HCT116 (cell line): ENCODE measurements around the gene ZNF579. TPM values are rescaled to one million over a fixed set of nuclear protein-coding genes. Genes with fewer than 3 reads are reported as not detected.

Experiments
- ATAC-seq: fragments of 200-7000 bp; cut with Tn5 transposase; 2 replicates; pipeline ENCODE4 v1.9.1; 2020; ENCODE audit warnings: mild to moderate bottlenecking, moderate library complexity
- BruUV-seq: library from RNA; stranded (reverse); fragments of 400-500 nt; replicated peaks from 2 replicates; lab custom pipeline; 2021; lab: Mats Ljungman, UMichigan
- CTCF ChIA-PET: fragments of 300-600 bp; sonication (Branson Sonifier 250); formaldehyde crosslinking; loops from one replicate; lab custom pipeline; 2021; ENCODE audit warnings: antibody characterized with exemption; lab: Charles Lee
- POLR2A ChIA-PET: fragments of 300-600, 350-600 bp; sonication (Branson Sonifier 250); formaldehyde crosslinking; loops from one replicate; lab custom pipeline; 2021; ENCODE audit warnings: antibody characterized with exemption; lab: Charles Lee
- RAD21 ChIA-PET, 2 experiments: fragments of 300-600 bp; sonication (Branson Sonifier 250); formaldehyde crosslinking; loops; one replicate each; lab custom pipeline; 2023; ENCODE audit warnings: low total read pairs in 2 of 2; ENCODE audit not compliant: uncharacterized antibody in 2 of 2, unreplicated experiment in 2 of 2, low non-redundant PET in 1 of 2; lab: Charles Lee
- DNase-seq: peaks from one replicate; pipeline ENCODE4 v3.0.0-alpha.2; 2010; ENCODE audit warnings: low read depth, low spot score
- H2AFZ ChIP-seq: fragments of 200-600 bp; shearing (Covaris generic), sonication (generic); 2 replicates; pipeline ENCODE4 v1.6.1; 2017; ENCODE audit warnings: low read depth, mixed run types, mixed read lengths, antibody characterized with exemption, low read length; ENCODE audit not compliant: poor library complexity, severe bottlenecking
- H3K27ac ChIP-seq: 2 replicates; pipeline ENCODE4 v1.5.1; 2012; ENCODE audit warnings: low read depth, low read length
- H3K27me3 ChIP-seq: fragments of 200-600 bp; sonication (generic); 2 replicates; pipeline ENCODE4 v1.6.1; 2016; ENCODE audit warnings: mixed run types, low read length, mixed read lengths; ENCODE audit not compliant: insufficient read depth
- H3K36me3 ChIP-seq, 2 experiments: fragments of 200-500 bp in 1 of 2; fragments of 200-600 bp in 1 of 2; sonication (Bioruptor generic) in 1 of 2; sonication (generic) in 1 of 2; 2 replicates each; pipeline versions ENCODE4 v1.5.1 to v1.6.1; 2014 to 2016; ENCODE audit warnings: low read length in 2 of 2, inconsistent platforms in 1 of 2, mixed read lengths in 1 of 2, mixed run types in 1 of 2; ENCODE audit not compliant: insufficient read depth in 2 of 2, control insufficient read depth in 1 of 2
- H3K4me1 ChIP-seq, 2 experiments: fragments of 200-600 bp in 1 of 2; sonication (generic) in 1 of 2; 2 replicates each; pipeline versions ENCODE4 v1.5.1 to v1.6.1; 2012 to 2017; ENCODE audit warnings: low read length in 2 of 2, inconsistent platforms in 1 of 2, mild to moderate bottlenecking in 1 of 2, mixed read lengths in 1 of 2, mixed run types in 1 of 2, moderate library complexity in 1 of 2; ENCODE audit not compliant: insufficient read depth in 2 of 2, control insufficient read depth in 1 of 2
- H3K4me2 ChIP-seq: fragments of 200-600 bp; sonication (generic); 2 replicates; pipeline ENCODE4 v1.6.1; 2017; ENCODE audit warnings: mixed run types, low read length, mixed read lengths
- H3K4me3 ChIP-seq, 2 experiments: fragments of 200-600 bp in 1 of 2; sonication (generic) in 1 of 2; replicated peaks in 1 of 2; 2 replicates each; pipeline ENCODE4 v1.5.1; 2011 to 2016; ENCODE audit warnings: low read length in 2 of 2, control low read depth in 1 of 2, low read depth in 1 of 2, mild to moderate bottlenecking in 1 of 2, mixed read lengths in 1 of 2, mixed run types in 1 of 2
- H3K79me2 ChIP-seq: fragments of 200-600 bp; sonication (generic); 2 replicates; pipeline ENCODE4 v1.6.1; 2017; ENCODE audit warnings: mild to moderate bottlenecking, mixed run types, low read length, moderate library complexity, mixed read lengths; ENCODE audit not compliant: insufficient read depth
- H3K9ac ChIP-seq: fragments of 200-600 bp; sonication (generic); 2 replicates; pipeline ENCODE4 v1.6.1; 2016; ENCODE audit warnings: low read length, mixed read lengths
- H3K9me2 ChIP-seq: fragments of 200-600 bp; sonication (generic), shearing (Covaris generic); 2 replicates; pipeline ENCODE4 v1.6.1; 2017; ENCODE audit warnings: mixed run types, mild to moderate bottlenecking, moderate library complexity; ENCODE audit not compliant: insufficient read depth
- H3K9me3 ChIP-seq, 2 experiments: fragments of 200-500 bp in 1 of 2; fragments of 200-600 bp in 1 of 2; sonication (Bioruptor generic) in 1 of 2; sonication (generic) in 1 of 2; 2 replicates each; pipeline ENCODE4 v1.6.1; 2014 to 2017; ENCODE audit warnings: low read length in 2 of 2, mixed read lengths in 2 of 2, inconsistent platforms in 1 of 2, low read depth in 1 of 2, mild to moderate bottlenecking in 1 of 2, mixed run types in 1 of 2, moderate library complexity in 1 of 2; ENCODE audit not compliant: control insufficient read depth in 1 of 2, insufficient read depth in 1 of 2
- H4K20me1 ChIP-seq: fragments of 200-600 bp; sonication (generic), shearing (Covaris generic); 2 replicates; pipeline ENCODE4 v1.6.1; 2017; ENCODE audit warnings: mixed run types, mild to moderate bottlenecking, moderate library complexity; ENCODE audit not compliant: insufficient read depth
- ATF3 ChIP-seq: IDR thresholded peaks from 2 replicates; pipeline ENCODE4 v1.6.1; 2012
- CBX3 ChIP-seq: IDR thresholded peaks from 2 replicates; pipeline ENCODE4 v1.6.1; 2012; ENCODE audit warnings: low read depth
- CEBPB ChIP-seq: IDR thresholded peaks from 2 replicates; pipeline ENCODE4 v1.6.1; 2012; ENCODE audit warnings: low read depth
- CTCF ChIP-seq, 3 experiments: fragments of 200-600 bp in 1 of 3; sonication (generic) in 1 of 3; IDR thresholded peaks in 2 of 3; conservative IDR thresholded peaks in 1 of 3; 2 replicates each; pipeline ENCODE4 v1.5.1; 2012 to 2017; ENCODE audit warnings: low read depth in 2 of 3, low read length in 2 of 3, antibody characterized with exemption in 1 of 3, borderline replicate concordance in 1 of 3, control low read depth in 1 of 3, mild to moderate bottlenecking in 1 of 3, mixed read lengths in 1 of 3, mixed run types in 1 of 3, moderate library complexity in 1 of 3; ENCODE audit not compliant: insufficient read depth in 1 of 3
- EGR1 ChIP-seq: IDR thresholded peaks from 2 replicates; pipeline ENCODE4 v1.6.1; 2012; ENCODE audit warnings: low read depth
- EZH2 ChIP-seq: fragments of 200-600 bp; sonication (generic); IDR thresholded peaks from 2 replicates; pipeline ENCODE4 v1.6.1; 2017; ENCODE audit warnings: antibody characterized with exemption, mixed run types
- EZH2phosphoT487 ChIP-seq: fragments of 200-600 bp; IDR thresholded peaks from 2 replicates; pipeline ENCODE4 v1.6.1; 2018; ENCODE audit warnings: antibody characterized with exemption, borderline replicate concordance
- JUND ChIP-seq: IDR thresholded peaks from 2 replicates; pipeline ENCODE4 v1.6.1; 2012
- POLR2A ChIP-seq: IDR thresholded peaks from 2 replicates; pipeline ENCODE4 v1.7.0; 2011; ENCODE audit warnings: borderline replicate concordance; ENCODE audit not compliant: insufficient read depth, insufficient read length; ENCODE audit errors: extremely low read depth
- POLR2AphosphoS5 ChIP-seq: IDR thresholded peaks from 2 replicates; pipeline ENCODE4 v1.6.1; 2011; ENCODE audit warnings: mild to moderate bottlenecking, low read depth, low read length, moderate library complexity
- RAD21 ChIP-seq: IDR thresholded peaks from 2 replicates; pipeline ENCODE4 v1.6.1; 2012; ENCODE audit warnings: low read depth, mild to moderate bottlenecking
- SIN3A ChIP-seq: IDR thresholded peaks from 2 replicates; pipeline ENCODE4 v1.6.1; 2012; ENCODE audit warnings: low read depth
- SRF ChIP-seq: IDR thresholded peaks from 2 replicates; pipeline ENCODE4 v1.6.1; 2012; ENCODE audit warnings: low read depth
- TCF7L2 ChIP-seq: IDR thresholded peaks from 2 replicates; pipeline ENCODE4 v1.7.0; 2011; ENCODE audit warnings: borderline replicate concordance, inconsistent platforms; ENCODE audit not compliant: insufficient read depth, insufficient read length; ENCODE audit errors: extremely low read depth
- YY1 ChIP-seq: IDR thresholded peaks from 2 replicates; pipeline ENCODE4 v1.6.1; 2011; ENCODE audit warnings: low read length, low read depth, moderate library complexity, mild to moderate bottlenecking; ENCODE audit not compliant: insufficient replicate concordance; ENCODE audit errors: extremely low read depth
- ZFX ChIP-seq: fragments of 450-650 bp; IDR thresholded peaks from 2 replicates; pipeline ENCODE4 v1.6.1; 2017
- intact Hi-C: fragments of 100-400 bp; cut with micrococcal nuclease; formaldehyde crosslinking; loops from 2 replicates; pipeline ENCODE4 v1.10.0; 2022
- total RNA-seq: library from RNA; stranded (reverse); gene quantifications from one replicate; pipeline ENCODE4 v1.2.1, GENCODE V29; 2021; ENCODE audit not compliant: unreplicated experiment
- TF ChIP-seq, protein P1 (sequence below): IDR thresholded peaks from 2 replicates; pipeline ENCODE4 v1.6.1; 2012
- TF ChIP-seq, protein P2 (sequence below): IDR thresholded peaks from 2 replicates; pipeline ENCODE4 v1.6.1; 2011; ENCODE audit warnings: mild to moderate bottlenecking, low read length, moderate library complexity; ENCODE audit not compliant: insufficient replicate concordance; ENCODE audit errors: extremely low read depth

Gene ZNF579
- total RNA-seq, 1 experiment from 2014 or later, result 24.1 TPM

GRCh38 chr19:55528030-55528803 is 52.4 kb downstream of the ZNF579 start:
- DNase-seq (no peak), ATAC-seq (no peak)
- CTCF ChIA-PET, result no interaction called here
- no peaks in the 10 kb centered on the region for H3K27me3 ChIP-seq
- no peak overlapping the region for H3K4me2 ChIP-seq
- no peaks in the 10 kb centered on the region for H3K79me2 ChIP-seq
- RAD21 ChIA-PET, result no interaction called here
- POLR2A ChIA-PET, result no interaction called here
- H3K9ac ChIP-seq, result no peak overlapping the region
- H3K4me3 ChIP-seq, result no peak overlapping the region
- TF ChIP-seq SRF (no peak), ZFX (no peak), CEBPB (no peak), ATF3 (no peak), CBX3 (no peak), EZH2phosphoT487 (no peak), CTCF (IDR thresholded peaks at IDR 0.05 in 2 of 3, conservative IDR thresholded peaks at IDR 0.05 in 1 of 3; ENCODE audit: borderline replicate concordance in 1 of 3, insufficient read depth in 1 of 3, low read depth in 2 of 3, low read length in 2 of 3) (no peak), POLR2A (no peak), EZH2 (no peak), POLR2AphosphoS5 (no peak), EGR1 (no peak), RAD21 (no peak), YY1 (no peak), SIN3A (no peak), JUND (no peak), TCF7L2 (no peak)
- TF ChIP-seq, protein P1, sequence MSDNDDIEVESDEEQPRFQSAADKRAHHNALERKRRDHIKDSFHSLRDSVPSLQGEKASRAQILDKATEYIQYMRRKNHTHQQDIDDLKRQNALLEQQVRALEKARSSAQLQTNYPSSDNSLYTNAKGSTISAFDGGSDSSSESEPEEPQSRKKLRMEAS, result no peak
- TF ChIP-seq, protein P2, sequence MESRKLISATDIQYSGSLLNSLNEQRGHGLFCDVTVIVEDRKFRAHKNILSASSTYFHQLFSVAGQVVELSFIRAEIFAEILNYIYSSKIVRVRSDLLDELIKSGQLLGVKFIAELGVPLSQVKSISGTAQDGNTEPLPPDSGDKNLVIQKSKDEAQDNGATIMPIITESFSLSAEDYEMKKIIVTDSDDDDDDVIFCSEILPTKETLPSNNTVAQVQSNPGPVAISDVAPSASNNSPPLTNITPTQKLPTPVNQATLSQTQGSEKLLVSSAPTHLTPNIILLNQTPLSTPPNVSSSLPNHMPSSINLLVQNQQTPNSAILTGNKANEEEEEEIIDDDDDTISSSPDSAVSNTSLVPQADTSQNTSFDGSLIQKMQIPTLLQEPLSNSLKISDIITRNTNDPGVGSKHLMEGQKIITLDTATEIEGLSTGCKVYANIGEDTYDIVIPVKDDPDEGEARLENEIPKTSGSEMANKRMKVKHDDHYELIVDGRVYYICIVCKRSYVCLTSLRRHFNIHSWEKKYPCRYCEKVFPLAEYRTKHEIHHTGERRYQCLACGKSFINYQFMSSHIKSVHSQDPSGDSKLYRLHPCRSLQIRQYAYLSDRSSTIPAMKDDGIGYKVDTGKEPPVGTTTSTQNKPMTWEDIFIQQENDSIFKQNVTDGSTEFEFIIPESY, result no peak
- H2AFZ ChIP-seq, result no peak overlapping the region
- H3K9me3 ChIP-seq, result peaks cover 0 to 4% of the 10 kb centered on the region in 2 experiments; a peak in 1 of 4 replicates
- no peaks in the 10 kb centered on the region for H3K36me3 ChIP-seq
- H3K9me2 ChIP-seq, result no peaks in the 10 kb centered on the region
- intact Hi-C loops, result no loop called here
- BruUV-seq, result no TSS peak
- peaks cover 0 to 4% of the 10 kb centered on the region in 2 experiments; a peak in 1 of 4 replicates for H3K4me1 ChIP-seq
- no peak overlapping the region for H3K27ac ChIP-seq
- no peaks in the 10 kb centered on the region for H4K20me1 ChIP-seq
